Frontal cortex (tissue), 4 donors: ENCODE results near the gene MSH3. TPM values are rescaled to one million over a fixed set of nuclear protein-coding genes. Genes with fewer than 3 reads are reported as not detected.

ENCODE experiments used
- DNase-seq, 2 donors: peaks; one replicate each; pipeline ENCODE4 v3.0.0; 2012; ENCODE audit warnings: low spot score in 2 of 2
- FAIRE-seq: peaks from 2 replicates; lab custom pipeline; 2012; peaks lifted over from hg19 to GRCh38; lab: Jason Lieb, UNC
- total RNA-seq: library from RNA; depleted of rRNA; stranded (reverse); fragments of >200 nt; gene quantifications from one replicate; pipeline ENCODE4 v1.2.3, GENCODE V29; 2014
- donor health status: control.
- donor health status: control.
- donor health status: control.

The MSH3 gene
- 32.6 TPM for total RNA-seq

DNA sequence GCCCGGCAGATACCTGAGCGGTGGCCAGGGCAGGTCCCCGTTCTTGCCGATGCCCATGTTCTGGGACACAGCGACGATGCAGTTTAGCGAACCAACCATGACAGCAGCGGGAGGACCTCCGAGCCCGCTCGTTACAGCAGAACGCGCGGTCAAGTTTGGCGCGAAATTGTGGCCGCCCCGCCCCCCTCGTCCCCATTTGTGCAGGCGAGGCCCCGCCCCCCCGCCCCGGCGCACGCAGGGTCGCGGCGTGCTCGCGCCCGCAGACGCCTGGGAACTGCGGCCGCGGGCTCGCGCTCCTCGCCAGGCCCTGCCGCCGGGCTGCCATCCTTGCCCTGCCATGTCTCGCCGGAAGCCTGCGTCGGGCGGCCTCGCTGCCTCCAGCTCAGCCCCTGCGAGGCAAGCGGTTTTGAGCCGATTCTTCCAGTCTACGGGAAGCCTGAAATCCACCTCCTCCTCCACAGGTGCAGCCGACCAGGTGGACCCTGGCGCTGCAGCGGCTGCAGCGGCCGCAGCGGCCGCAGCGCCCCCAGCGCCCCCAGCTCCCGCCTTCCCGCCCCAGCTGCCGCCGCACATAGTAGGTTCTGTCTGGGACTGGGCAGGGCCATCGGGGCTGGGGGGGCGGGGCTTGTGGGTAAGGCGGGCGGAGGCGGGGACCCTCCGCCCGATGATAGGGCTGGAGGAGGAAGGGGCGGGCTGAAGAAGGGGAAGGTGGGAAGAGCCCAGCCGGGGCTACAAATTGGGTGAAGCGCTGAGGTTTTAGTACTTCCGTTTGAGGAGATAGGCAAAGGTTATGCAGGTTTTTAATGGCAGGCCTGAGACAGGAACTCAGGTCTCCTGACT is at the start of gene MSH3, which contains the start of gene DHFR:
Gene MSH3 (plus strand): TSS at position 262 of the 840 bp plus-strand sequence. CDS start 76 bp downstream, at position 338.
Gene DHFR (minus strand): TSS at position 593 of the 840 bp plus-strand sequence. CDS start 494 bp downstream, at position 99.
- peak; percentile 89 to 92 for DNase-seq
- FAIRE-seq, result no peak

DNA sequence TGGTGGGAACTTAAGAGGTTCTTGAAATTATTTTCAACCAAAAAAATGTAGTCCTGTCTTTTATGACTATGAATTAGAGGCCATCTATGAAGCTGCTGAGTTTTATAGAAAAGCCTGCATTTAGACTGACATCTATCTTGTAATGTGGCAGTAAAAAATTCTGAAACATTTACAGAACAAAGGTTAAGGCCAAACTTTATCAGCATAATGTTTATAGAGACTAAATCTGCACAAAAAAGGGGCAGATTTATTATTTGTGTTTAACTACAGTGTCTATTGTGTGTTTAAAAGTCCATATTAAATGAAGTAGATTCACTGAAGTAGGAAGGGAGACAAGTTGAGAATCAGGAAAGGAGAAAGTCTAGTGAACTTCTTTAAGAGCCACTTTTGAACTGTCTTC is 47.1 kb upstream of the MSH3 start:
- FAIRE-seq, result no peak

DNA sequence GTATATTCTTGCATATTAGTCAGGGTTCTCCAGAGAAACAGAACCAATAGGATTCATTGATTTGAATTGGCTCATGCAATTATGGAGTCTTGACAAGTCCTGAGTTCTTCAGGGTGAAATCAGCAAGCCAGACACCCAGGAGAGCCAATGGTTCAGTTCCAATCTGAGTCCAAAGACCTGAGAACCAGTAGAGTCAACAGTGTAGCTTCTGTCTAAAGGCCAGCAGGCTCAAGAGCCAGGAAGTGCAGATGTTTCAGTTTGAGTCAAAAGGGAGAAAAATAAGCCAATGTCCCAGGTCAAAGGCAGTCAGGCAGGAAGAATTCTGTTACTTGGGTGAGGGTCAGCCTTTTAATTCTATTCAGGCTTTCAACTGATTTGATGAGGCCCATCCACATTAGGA is 46.6 kb upstream of the MSH3 start:
- DNase-seq (no peak), FAIRE-seq (no peak)

More for the DNA sequence above, 47.1 kb upstream of the MSH3 start:
- DNase-seq, result no peak

DNA sequence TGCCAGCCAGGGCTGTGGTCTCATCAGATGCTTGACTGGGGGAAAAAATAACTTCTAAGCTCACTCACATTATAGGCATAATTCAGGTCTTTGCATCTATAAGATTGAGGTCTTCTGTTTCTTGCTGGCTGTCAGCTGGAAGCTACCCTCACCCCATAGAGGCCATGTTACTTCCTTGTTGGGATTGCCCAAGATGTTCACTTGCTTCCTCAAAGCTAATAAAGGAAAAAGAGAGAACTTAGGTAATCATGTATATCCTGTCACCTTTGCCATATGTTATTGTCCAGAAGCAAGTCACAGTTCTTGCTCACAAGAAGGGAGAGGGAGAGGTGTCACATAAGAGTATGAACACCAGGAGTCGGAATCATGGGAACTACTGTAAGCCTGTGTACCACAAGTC is 45.7 kb upstream of the MSH3 start:
- FAIRE-seq (no peak), DNase-seq (no peak)

- DNase-seq (no peak), FAIRE-seq (no peak)
Measured at GRCh38 chr5:80609692-80610091, 44.8 kb upstream of the MSH3 start.

DNA sequence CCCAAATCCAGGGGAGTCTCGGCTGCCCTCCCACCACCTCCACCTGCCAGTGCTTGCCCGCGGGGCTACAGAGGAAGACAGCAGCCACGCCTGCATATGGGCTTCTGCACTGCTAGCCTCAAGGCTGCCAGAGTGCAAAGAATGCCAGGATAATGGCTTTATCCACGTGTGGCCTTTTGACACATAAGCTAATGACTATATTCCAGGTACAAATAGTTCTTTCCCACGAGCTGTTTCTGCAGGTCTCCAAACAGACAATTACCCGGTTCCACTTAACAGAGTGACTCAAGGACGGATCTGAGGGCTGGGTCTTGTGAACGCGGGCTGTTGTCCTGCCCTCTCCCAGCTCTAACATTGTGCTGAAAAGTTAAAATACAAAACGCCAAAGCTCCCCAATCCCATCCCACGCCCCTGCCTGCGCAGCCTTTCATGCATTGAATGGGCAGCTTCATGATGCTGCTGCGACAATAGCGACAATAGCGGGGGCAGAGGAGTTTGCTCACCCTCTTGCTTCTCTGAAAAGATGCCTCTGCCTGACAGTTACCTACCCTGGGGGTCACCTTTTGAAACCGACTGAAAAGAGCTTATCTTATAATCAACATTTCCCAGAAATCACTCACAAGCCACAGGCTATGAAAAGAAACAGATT is 39.1 kb upstream of the MSH3 start:
- no peak for DNase-seq
- no peak for FAIRE-seq

GRCh38 chr5:80618438-80618837 is 36.0 kb upstream of the MSH3 start:
- FAIRE-seq (no peak), DNase-seq (no peak)

GRCh38 chr5:80619086-80619485 is 35.4 kb upstream of the MSH3 start:
- FAIRE-seq (no peak), DNase-seq (no peak)

DNA sequence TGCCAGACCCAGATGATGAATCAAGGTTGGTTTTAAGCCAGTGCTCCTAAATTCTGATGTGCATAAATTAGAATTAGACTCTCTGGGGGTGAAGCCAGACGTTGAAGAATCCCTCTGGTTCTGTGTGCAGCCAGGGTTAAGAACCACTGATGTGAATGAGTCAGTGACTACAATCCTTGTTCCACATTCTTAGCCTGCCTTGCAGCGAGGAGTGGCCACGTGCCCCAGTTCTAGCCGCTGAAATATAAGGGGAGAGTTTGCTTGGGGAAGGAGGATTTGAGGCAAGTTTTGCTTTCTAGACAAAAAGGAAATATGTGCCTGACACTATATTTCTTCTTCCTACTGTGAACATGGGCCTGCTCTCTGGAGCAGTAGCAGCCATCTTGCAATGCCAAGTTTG is 34.2 kb upstream of the MSH3 start:
- DNase-seq (no peak), FAIRE-seq (no peak)

GRCh38 chr5:80622756-80623155 is 31.7 kb upstream of the MSH3 start:
- DNase-seq (no peak), FAIRE-seq (no peak)

DNA sequence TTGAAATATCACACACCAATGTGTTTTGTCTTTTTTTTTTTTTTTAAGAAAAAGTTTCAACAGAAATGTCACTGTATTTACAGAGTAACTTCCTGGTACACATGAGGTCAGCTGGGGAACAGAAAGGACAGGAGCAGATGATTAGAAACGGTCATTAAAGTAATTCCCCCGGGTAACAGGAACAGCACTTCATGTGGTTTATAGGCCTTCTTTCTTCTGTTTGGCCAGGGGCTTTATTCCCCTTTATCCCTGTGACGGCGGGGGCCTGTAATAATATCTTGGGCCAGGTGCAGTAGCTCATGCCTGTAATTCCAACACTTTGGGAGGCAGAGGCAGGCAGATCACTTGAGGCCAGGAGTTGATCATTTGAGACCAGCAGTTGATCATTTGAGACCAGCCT is 30.5 kb upstream of the MSH3 start:
- FAIRE-seq, result no peak
- no peak for DNase-seq

DNA sequence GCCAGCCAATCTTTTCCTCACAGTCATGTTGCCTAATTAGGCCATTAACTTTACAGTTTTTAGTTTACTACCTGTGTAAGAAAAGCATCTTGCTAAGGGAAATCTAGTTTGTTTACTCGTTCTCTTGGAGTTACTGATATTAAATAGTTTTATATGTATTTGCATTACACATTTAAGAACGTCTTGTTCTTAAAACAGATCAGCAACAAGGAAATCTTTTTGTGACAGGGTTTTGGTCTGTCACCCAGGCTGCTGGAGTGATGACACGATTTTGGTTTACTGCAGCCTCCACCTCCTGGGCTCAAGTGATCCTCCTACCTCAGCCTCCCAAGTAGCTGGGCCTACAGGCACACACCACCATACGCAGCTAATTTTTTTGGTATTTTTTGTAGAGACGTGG is 29.2 kb upstream of the MSH3 start:
- FAIRE-seq (no peak), DNase-seq (no peak)

- no peak for FAIRE-seq
- no peak for DNase-seq
Measured at GRCh38 chr5:80629281-80629680, 25.2 kb upstream of the MSH3 start.

DNA sequence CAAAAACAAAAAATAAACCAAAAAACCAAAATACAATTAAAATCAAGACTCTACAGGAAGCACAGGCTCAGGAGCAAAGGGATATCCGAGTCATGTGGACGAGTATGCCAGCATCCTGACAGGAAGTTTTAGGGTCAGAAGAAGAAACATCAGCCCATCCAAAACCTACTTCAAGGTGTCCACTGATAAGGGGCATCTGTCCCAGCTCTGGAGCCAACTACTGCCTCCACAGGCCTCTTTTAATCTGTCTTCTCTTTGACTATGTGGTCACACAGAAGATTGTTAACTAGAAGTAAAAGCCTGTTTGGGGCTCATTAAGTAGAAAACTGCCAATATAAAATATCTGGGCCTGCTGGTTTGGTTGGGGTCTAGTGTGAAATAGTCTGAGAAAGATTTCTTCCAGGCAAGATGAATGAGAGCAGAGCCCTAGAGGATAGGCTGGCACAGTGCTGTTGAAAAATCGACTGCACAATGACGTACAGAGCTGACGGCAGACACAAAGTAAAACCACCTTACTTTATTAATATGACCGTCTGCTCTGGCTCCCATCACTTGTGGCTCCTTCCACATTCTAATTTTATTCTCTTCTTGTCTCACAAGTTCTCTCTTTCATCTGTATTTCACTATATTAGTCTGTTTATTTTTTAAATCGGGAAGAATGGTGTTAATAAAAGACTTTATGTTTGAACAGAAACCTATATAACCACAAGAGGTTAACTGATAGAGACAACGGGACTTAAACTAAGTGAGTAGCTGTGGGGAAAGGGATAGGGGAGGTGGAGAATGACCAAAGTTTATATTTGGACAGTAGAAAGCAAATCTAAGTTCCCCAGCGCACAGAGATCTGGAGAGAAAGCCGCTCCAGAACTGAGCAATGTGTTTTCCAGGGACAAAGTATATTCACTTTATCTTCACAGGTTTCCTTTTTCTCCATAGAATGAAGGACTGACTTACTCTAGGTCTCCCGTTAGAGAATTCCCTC is 22.9 kb upstream of the MSH3 start:
- FAIRE-seq (no peak), DNase-seq (no peak)

DNA sequence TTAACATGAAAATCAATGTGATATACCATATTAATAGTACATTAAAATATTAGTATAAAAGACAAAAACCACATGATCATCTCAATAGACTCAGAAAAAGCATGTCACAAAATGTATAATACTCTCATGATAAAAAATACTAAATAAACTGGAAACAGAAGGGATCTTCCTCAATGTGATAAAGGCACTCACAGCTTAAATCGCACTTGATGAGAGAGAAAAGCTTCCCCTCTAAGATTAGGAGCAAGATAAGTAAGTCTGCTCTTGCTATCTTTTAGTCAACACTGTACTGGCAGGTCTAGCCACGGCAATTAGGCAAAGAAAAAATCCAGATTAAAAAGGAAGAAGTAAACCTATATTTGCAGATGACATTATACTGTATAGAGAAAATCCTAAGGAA is 21.8 kb upstream of the MSH3 start:
- FAIRE-seq (no peak), DNase-seq (no peak)

GRCh38 chr5:80634193-80634592 is 20.3 kb upstream of the MSH3 start:
- FAIRE-seq, result no peak
- DNase-seq, result no peak

GRCh38 chr5:80641353-80641752 is 13.1 kb upstream of the MSH3 start:
- FAIRE-seq, result no peak
- DNase-seq, result no peak

- no peak for FAIRE-seq
- no peak for DNase-seq
Measured at GRCh38 chr5:80644900-80645299, 9.6 kb upstream of the MSH3 start.

DNA sequence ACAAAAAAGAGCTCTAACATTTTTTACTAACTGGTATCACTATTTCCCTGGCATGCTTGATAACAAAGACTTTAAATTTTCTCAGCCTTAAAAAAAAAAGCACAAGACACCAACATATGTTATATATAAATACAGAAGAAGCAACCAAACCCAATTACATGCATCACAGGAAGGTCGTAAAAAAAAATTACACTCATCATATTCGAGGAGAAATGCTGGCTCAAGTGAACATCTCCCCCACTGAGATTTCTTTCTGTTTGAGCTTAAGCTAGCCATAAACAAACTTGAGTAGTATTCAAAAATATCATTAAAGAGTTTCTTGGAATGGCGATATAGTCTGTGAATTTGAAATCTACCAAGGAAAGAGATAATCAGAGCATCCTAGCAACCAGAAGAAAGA is 7.5 kb upstream of the MSH3 start:
- FAIRE-seq (no peak), DNase-seq (no peak)

DNA sequence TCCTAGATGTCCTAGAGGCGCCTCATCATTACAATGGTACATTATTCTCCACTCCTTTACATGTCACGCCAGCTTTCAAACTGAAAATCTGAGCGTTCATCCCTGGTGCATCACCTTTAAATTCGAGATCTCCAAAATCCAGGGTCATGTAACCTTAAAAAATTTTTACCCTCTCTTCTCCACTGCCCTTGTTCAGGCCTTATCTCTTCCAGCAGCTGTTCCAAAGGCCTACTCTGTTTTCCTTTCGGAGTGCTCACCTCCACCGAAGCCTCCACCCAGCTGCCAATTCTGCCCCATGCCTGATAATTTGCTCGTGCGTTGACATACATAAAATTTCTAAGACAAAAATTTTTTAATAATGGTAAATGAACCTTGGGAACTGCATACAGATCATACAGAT is 950 bp upstream of the MSH3 start:
- no peak for FAIRE-seq

More for the DNA sequence above, 950 bp upstream of the MSH3 start:
- DNase-seq, result no peak
